ENCODE results near the gene MYRFL.

- TF ChIP-seq CTCF (IDR thresholded peaks at IDR 0.05) (no peak), EP300 (IDR thresholded peaks at IDR 0.05; ENCODE audit: low read depth) (no peak)
These were observed 83.2 kb downstream of the MYRFL start for GRCh38 chr12:69908203-69908602.
